Fibroblast of mammary gland (primary cell): ENCODE measurements around the gene SETBP1.

Experiments
- DNase-seq: peaks from one replicate; pipeline ENCODE4 v3.0.0-alpha.2; 2010; ENCODE audit warnings: low read depth
- H3K4me3 ChIP-seq: 2 replicates; pipeline ENCODE4 v1.5.1; 2011; ENCODE audit warnings: low read depth, mild to moderate bottlenecking, low read length, moderate library complexity; ENCODE audit not compliant: control insufficient read depth
- TF ChIP-seq, protein P1 (sequence below): conservative IDR thresholded peaks from 2 replicates; pipeline ENCODE4 v1.5.1; 2011; ENCODE audit warnings: low read depth, low read length, inconsistent platforms; ENCODE audit not compliant: control insufficient read depth, insufficient read depth

Gene SETBP1

DNA sequence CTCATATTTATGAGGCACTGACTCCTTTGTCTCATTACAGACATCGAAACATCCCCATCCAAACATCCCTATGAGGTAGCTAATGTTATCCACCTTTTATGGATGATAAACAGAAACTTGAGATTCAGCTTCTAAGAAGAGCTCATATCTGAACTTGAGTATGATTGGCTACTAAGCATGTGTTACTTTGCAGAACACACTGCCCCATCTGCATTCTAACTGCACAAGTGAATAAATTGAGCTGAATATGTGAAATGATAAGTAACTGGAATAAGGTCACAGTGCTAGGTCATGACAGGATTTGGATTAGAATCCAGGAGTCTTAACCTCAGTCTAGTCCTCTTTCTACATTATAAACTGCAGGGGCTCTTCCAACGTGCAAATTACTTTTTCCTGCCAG is 172.7 kb downstream of the SETBP1 start:
- no peak for DNase-seq
- TF ChIP-seq, protein P1, sequence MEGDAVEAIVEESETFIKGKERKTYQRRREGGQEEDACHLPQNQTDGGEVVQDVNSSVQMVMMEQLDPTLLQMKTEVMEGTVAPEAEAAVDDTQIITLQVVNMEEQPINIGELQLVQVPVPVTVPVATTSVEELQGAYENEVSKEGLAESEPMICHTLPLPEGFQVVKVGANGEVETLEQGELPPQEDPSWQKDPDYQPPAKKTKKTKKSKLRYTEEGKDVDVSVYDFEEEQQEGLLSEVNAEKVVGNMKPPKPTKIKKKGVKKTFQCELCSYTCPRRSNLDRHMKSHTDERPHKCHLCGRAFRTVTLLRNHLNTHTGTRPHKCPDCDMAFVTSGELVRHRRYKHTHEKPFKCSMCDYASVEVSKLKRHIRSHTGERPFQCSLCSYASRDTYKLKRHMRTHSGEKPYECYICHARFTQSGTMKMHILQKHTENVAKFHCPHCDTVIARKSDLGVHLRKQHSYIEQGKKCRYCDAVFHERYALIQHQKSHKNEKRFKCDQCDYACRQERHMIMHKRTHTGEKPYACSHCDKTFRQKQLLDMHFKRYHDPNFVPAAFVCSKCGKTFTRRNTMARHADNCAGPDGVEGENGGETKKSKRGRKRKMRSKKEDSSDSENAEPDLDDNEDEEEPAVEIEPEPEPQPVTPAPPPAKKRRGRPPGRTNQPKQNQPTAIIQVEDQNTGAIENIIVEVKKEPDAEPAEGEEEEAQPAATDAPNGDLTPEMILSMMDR = no peak
- no peak overlapping the region for H3K4me3 ChIP-seq

DNA sequence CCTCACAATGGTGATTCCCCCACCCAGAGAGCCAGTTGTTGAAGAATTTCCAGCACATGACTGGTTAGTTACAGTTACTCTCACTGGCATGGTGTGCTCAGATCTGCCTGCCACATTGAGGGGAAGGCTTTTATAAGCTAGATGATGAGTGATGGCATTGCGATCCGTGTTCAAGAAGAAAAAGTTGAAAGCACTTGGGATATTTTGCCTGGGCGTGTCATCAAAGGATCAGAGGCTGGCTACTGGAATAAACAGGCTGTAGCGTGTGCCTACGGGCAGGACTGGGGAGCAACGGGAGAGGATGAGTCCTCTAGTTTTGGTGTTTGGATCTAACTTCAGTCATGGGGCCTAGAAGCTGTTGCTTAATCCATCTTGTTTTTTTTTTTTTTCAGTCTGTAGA is 175.0 kb downstream of the SETBP1 start:
- DNase-seq = no peak

DNA sequence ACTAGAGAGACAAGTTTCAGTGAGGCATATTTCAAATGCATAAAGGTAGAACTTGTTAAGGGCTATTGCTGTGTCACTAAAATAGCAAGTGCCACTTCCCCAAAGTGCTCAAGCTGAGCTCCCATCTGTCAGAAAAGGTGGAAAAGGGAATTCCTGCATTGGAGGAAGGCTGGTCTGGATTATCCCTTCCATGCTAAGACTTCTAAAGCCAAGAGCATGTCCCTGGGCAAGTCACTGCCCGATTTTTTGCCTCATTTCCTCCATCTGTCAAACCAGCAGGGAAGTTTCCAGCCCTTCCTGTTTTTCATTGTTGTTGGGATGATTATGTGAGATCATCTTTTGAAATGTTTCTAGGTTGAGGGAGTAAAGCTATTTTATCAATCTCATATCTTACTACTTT is 175.5 kb downstream of the SETBP1 start:
- TF ChIP-seq, protein P1 = no peak
- no peak overlapping the region for H3K4me3 ChIP-seq
- no peak for DNase-seq

More for the DNA sequence above, 175.0 kb downstream of the SETBP1 start:
- H3K4me3 ChIP-seq = no peak overlapping the region
- TF ChIP-seq, protein P1 = no peak

DNA sequence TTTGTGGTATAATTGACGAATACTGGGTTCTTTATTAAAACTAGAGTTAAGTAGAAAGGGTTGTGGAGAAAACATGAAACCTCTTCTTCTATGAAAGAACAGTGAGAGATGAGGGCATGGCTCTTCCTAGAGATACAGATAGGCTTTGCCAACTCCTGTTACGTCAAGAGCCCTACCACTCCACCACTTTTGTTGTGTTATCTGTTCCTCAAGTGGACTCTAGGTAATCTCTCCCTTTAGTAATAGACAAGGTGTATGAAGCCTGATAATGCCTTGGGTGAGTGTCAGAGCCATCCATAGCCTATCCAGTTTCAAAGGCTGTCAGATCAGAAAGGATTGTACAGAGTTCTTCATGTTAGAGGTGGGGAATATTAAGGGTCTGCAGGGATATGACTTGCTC is 176.4 kb downstream of the SETBP1 start:
- no peak for DNase-seq
- no peak overlapping the region for H3K4me3 ChIP-seq
- TF ChIP-seq, protein P1 = no peak

DNA sequence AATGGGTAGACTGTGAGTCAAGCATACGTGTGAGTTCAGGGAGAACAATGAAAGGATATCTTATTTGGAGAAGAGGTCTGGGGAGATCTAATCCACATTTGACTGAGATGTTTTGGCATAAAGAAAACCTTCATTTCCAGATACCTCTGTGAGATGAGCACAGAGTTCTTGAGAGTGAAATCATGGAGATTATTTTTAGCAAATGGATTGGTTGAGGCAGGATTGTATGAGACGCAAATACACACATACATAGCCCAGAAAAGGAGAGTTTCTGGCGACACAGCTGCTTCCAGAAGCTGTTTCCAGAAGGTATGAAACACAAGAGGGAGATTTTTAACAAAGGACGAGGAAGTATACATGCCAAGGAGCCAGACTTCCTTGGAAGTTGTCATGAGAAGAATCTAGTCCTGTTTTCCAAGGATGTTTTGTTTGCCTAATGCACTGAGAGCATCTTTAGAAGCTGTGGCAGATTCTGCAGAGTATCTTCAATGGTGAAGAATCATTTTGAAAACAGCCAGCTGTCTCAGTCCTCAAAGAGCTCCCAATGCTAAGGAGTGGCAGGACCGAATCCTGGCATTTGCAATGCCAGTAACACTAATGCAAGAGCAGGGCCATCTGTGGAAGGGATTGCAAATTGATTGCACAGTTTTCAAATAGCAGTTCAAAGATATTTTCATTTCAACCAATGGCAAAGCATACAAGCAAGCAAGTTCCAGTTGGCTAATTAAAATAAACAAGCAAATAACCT is 177.2 kb downstream of the SETBP1 start:
- TF ChIP-seq, protein P1 = no peak

DNA sequence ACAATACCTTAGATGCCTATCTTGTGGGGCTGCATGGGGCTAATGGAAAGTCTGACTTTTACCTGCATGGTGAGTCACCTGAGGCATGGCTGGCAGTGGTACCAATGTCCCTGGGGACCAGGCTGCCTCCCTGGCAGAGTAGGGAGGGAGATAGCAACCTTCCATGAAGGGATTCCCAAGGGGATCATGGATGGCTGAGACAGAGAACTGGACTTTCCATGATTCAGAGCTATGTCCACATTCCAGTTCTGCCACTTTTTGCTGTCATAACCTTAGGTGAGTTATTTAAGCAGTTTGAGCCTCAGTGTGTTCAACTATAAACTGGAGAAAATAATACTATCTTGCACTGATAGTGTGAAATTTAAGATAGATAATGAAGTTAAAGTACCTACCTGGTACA is 178.6 kb downstream of the SETBP1 start:
- no peak overlapping the region for H3K4me3 ChIP-seq
- TF ChIP-seq, protein P1 = no peak
- peak; percentile 14 for DNase-seq

More for the DNA sequence above, 177.2 kb downstream of the SETBP1 start:
- no peak overlapping the region for H3K4me3 ChIP-seq
- DNase-seq = no peak
